ENCODE data around the gene IL11. TPM values are rescaled to one million over a fixed set of nuclear protein-coding genes. Genes with fewer than 3 reads are reported as not detected.

IL11 gene
- total and polyA plus RNA-seq, 2 donors (not counting 3 experiments of a cell fraction or from before 2014, with no cell fraction given), result not detected

GRCh38 chr19:55336101-55336500, 34.2 kb downstream of the IL11 start:
- Histone ChIP-seq H3K9me3 (replicated peaks; ENCODE audit: control insufficient read depth, insufficient read depth, low read length) (no peaks in the 10 kb centered on the region), H3K9me1 (replicated peaks; ENCODE audit: control insufficient read depth, extremely low read depth, insufficient read depth, low read length) (no peaks in the 10 kb centered on the region), H3K4me3 (replicated peaks in 1 of 3; ENCODE audit: insufficient read depth in 1 of 3, low read depth in 1 of 3, low read length in 3 of 3) (no peak overlapping the region), H3K79me2 (ENCODE audit: control insufficient read depth, insufficient read depth, low read length) (no peaks in the 10 kb centered on the region), H3K9ac (replicated peaks; ENCODE audit: extremely low read depth, insufficient read depth, low read length) (no peak overlapping the region), H3K36me3 (ENCODE audit: control insufficient read depth in 2 of 2, extremely low read depth in 1 of 2, insufficient read depth in 2 of 2, low read length in 2 of 2) (no peaks in the 10 kb centered on the region), H3K4me2 (ENCODE audit: insufficient read depth, low read length) (no peak overlapping the region), H2AFZ (ENCODE audit: low read depth, low read length) (no peak overlapping the region), H3K4me1 (ENCODE audit: control insufficient read depth, extremely low read depth, insufficient read depth, low read length) (peaks cover 10% of the 10 kb centered on the region), H4K20me1 (replicated peaks; ENCODE audit: control insufficient read depth, extremely low read depth, insufficient read depth, low read length) (no peaks in the 10 kb centered on the region), H3K27me3 (ENCODE audit: control insufficient read depth in 2 of 2, insufficient read depth in 2 of 2, low read length in 2 of 2) (peaks cover 0 to 5% of the 10 kb centered on the region in 2 experiments), H3K27ac (ENCODE audit: insufficient read depth, low read depth, low read length) (no peak overlapping the region)
- dilution Hi-C loops (cut with MboI; ENCODE audit: extremely low pct_ligation_motif_present, low sequenced_read_pairs) (no loop called here), intact Hi-C loops (cut with micrococcal nuclease) (loop anchor here (10.0 kb wide), 1 partner anchor 319 kb away; the partner anchor contains the start of gene U2AF2)
- ChIA-PET CTCF (no interaction called here), POLR2A (no interaction called here)
- BruUV-seq (replicated peaks), result no TSS peak
- DNase-seq (ENCODE audit: low read depth, low spot score) (no peak), FAIRE-seq (no peak)
- TF ChIP-seq EZH2 (IDR thresholded peaks at IDR 0.05; ENCODE audit: borderline replicate concordance, low read depth, low read length, severe bottlenecking) (no peak), POLR2AphosphoS5 (IDR thresholded peaks at IDR 0.05; ENCODE audit: insufficient read depth, low read depth, low read length) (no peak), CTCF (IDR thresholded peaks at IDR 0.05; ENCODE audit: extremely low read depth in 1 of 2, insufficient read depth in 1 of 2, low read depth in 1 of 2, low read length in 2 of 2) (no peak), JUN (IDR thresholded peaks at IDR 0.05; ENCODE audit: borderline replicate concordance, insufficient read depth, insufficient read length, low read depth) (no peak), POLR2A (IDR thresholded peaks at IDR 0.05; ENCODE audit: low read depth, low read length) (no peak), MYC (IDR thresholded peaks at IDR 0.05; ENCODE audit: low read depth, low read length) (no peak), GATA2 (IDR thresholded peaks at IDR 0.05; ENCODE audit: insufficient read depth, insufficient read length, low read depth, low read length) (no peak), FOS (IDR thresholded peaks at IDR 0.05; ENCODE audit: borderline replicate concordance, insufficient read depth, low read length) (no peak)
- TF ChIP-seq, protein P1, sequence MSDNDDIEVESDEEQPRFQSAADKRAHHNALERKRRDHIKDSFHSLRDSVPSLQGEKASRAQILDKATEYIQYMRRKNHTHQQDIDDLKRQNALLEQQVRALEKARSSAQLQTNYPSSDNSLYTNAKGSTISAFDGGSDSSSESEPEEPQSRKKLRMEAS (IDR thresholded peaks at IDR 0.05; ENCODE audit: insufficient read depth, insufficient read length), result no peak
